ENCODE measurements around the gene SNX15.

The SNX15 gene

DNA sequence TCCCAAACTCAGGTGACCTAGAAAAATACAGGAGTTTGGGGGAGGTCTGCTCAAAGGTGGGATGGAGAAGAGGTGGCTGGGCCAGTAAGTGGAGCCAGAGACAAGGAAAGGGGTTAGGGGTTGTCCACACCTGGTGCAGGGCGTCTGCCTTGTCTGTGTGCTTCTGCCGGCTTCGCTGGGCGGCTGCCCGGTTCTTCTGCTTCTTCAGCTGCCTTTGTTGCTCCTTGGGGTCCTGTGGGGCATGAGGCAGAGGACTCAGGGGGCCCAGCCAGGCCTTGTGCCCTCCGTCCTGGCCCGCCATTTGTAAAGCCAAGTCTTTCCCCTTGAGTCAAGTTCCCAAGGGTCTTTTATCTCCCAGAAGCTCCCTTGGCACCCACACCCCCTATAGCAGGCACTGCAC is 32.9 kb upstream of the SNX15 start:
- no peak for DNase-seq (ENCODE audit: low read depth)
- TF ChIP-seq POLR2A (IDR thresholded peaks at IDR 0.05; ENCODE audit: extremely low read depth, insufficient read length) (no peak), MYC (IDR thresholded peaks at IDR 0.05; ENCODE audit: low read depth, low read length) (no peak)
- TF ChIP-seq, protein P1, sequence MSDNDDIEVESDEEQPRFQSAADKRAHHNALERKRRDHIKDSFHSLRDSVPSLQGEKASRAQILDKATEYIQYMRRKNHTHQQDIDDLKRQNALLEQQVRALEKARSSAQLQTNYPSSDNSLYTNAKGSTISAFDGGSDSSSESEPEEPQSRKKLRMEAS (IDR thresholded peaks at IDR 0.05; ENCODE audit: low read depth, low read length) = no peak
- TF ChIP-seq, protein P2, sequence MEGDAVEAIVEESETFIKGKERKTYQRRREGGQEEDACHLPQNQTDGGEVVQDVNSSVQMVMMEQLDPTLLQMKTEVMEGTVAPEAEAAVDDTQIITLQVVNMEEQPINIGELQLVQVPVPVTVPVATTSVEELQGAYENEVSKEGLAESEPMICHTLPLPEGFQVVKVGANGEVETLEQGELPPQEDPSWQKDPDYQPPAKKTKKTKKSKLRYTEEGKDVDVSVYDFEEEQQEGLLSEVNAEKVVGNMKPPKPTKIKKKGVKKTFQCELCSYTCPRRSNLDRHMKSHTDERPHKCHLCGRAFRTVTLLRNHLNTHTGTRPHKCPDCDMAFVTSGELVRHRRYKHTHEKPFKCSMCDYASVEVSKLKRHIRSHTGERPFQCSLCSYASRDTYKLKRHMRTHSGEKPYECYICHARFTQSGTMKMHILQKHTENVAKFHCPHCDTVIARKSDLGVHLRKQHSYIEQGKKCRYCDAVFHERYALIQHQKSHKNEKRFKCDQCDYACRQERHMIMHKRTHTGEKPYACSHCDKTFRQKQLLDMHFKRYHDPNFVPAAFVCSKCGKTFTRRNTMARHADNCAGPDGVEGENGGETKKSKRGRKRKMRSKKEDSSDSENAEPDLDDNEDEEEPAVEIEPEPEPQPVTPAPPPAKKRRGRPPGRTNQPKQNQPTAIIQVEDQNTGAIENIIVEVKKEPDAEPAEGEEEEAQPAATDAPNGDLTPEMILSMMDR (IDR thresholded peaks at IDR 0.05; ENCODE audit: low read depth, low read length) = no peak
- H3K4me3 ChIP-seq (ENCODE audit: low read depth, low read length) = no peak overlapping the region

DNA sequence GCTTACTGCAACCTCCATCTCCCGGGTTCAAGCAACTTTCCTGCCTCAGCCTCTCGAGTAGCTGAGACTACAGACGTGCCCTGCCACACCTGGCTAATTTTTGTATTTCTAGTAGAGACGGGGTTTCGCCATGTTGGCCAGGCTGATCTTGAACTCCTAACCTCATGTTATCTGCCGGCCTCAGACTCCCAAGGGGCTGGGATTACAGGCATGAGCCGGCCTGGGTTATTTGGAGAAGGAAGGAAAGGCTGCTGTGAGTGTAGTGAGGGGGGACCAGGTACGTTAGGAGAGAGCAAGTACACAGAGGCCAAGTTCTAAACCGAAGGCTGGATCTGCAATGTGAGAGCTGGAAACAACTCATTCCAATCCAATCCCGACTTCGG is 30.9 kb upstream of the SNX15 start:
- DNase-seq (ENCODE audit: low read depth) = no peak
- TF ChIP-seq POLR2A (IDR thresholded peaks at IDR 0.05; ENCODE audit: extremely low read depth, insufficient read length) = no peak
- no peak for TF ChIP-seq MYC (IDR thresholded peaks at IDR 0.05; ENCODE audit: low read depth, low read length)
- TF ChIP-seq, protein P2 (IDR thresholded peaks at IDR 0.05; ENCODE audit: low read depth, low read length) = no peak
- TF ChIP-seq, protein P1 (IDR thresholded peaks at IDR 0.05; ENCODE audit: low read depth, low read length) = no peak
- H3K4me3 ChIP-seq (ENCODE audit: low read depth, low read length) = no peak overlapping the region

DNA sequence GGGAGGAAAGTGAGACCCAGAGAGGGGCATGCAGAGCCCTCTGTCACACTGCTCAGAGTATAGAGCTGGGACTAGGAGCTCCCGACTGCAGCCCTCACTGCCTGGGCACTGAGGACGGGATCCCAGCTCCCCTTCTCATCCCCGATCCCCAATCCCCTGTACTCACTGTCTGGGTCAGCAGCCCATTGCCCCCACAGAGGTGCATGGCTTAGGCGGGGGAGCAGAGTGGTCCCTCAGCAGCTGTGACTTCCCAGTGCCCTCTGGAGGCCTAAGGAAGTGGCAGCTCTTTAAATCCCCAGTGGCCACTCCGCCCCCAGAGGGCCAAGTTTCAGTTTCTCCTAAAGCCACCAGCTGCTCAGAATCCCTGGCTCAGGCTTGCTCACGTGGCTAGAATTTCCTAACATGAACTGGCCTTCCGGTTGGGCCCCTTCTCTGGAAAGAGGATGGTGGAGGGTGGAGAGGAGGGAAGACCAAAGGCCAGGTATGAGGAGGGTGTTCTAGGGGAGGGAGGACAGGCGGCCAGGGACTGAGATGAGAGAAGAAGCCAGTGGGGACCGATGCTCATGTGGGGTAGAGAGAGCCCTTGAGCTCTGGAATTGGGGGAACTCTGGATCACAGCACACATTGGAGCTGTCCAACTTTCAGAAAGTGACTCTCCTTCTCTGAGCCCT is 30.4 kb upstream of the SNX15 start, which contains the start of gene BATF2:
TSS of gene BATF2 (minus strand) at position 262 of the 671 bp plus-strand sequence. CDS start at position 205, 57 bp downstream.
- TF ChIP-seq, protein P1 (IDR thresholded peaks at IDR 0.05; ENCODE audit: low read depth, low read length) = peak; percentile 80
- TF ChIP-seq MYC (IDR thresholded peaks at IDR 0.05; ENCODE audit: low read depth, low read length) (0 out of 2 replicates have a peak, but pooled peaks have one; percentile 39), POLR2A (IDR thresholded peaks at IDR 0.05; ENCODE audit: extremely low read depth, insufficient read length) (no peak)
- TF ChIP-seq, protein P2 (IDR thresholded peaks at IDR 0.05; ENCODE audit: low read depth, low read length) = peak; percentile 63
- no peak within 1 kb of the TSS for H3K4me3 ChIP-seq (ENCODE audit: low read depth, low read length)
- DNase-seq (ENCODE audit: low read depth) = peak; percentile 88

DNA sequence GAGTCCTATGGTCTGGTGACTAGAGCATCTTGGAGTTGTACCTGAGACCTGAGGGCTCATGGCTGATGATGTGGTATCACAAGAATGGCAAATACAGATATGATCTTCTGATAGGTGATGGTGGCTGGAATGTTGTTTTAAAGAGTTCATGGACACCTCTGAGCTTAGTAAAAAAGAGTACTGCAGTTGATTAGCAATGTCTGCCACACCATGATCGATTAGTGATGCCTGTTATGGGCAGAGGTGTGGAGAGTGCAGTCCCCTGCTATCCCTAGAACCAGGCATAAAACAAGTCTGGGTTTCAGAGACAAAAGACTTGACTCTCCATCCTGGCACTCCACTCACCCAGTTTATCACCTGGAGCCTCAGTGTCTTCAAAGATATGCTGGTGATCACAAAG is 29.1 kb upstream of the SNX15 start:
- H3K4me3 ChIP-seq (ENCODE audit: low read depth, low read length) = no peak overlapping the region
- no peak for DNase-seq (ENCODE audit: low read depth)
- TF ChIP-seq, protein P1 (IDR thresholded peaks at IDR 0.05; ENCODE audit: low read depth, low read length) = no peak
- TF ChIP-seq, protein P2 (IDR thresholded peaks at IDR 0.05; ENCODE audit: low read depth, low read length) = no peak
- TF ChIP-seq MYC (IDR thresholded peaks at IDR 0.05; ENCODE audit: low read depth, low read length) = no peak
- TF ChIP-seq POLR2A (IDR thresholded peaks at IDR 0.05; ENCODE audit: extremely low read depth, insufficient read length) = no peak

DNA sequence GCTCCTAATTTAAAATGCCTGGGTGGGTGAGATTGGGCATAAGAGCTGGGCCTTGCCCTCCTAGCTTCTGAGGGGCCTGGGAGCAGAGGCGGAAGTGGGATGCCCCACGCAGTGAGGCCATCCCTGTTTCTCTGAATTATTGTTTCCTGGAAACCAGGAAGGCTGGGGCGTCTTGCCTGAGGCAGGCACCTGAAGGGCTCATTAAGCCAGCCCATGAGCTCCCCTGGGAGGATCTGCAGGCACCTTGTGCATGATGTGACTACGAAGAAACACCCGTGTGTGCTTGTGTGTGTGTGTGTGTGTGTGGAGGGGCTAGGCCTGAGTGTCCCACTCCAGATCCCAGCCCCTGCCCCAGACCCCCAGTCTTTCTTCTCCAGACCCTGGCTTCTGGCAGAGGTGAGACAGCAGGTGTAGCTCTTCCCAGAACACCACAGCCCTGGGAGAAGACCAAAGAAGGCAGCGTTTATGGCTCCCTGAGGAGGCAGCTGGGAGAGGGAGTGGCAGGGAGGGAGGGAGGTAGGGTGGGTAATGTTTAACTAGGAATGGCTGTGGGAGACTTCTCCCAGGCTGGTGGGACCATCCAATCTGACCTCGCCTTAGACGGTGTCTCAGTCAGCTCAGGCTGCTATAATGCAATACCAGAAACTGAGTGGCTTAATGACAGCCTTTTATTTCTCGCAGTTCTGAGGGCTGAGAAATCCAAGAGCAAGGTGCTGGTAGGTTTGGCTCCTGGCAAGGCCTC is 28.4 kb upstream of the SNX15 start:
- DNase-seq (ENCODE audit: low read depth) = no peak
- H3K4me3 ChIP-seq (ENCODE audit: low read depth, low read length) = no peak overlapping the region
- TF ChIP-seq MYC (IDR thresholded peaks at IDR 0.05; ENCODE audit: low read depth, low read length) (no peak), POLR2A (IDR thresholded peaks at IDR 0.05; ENCODE audit: extremely low read depth, insufficient read length) (no peak)
- TF ChIP-seq, protein P2 (IDR thresholded peaks at IDR 0.05; ENCODE audit: low read depth, low read length) = no peak
- TF ChIP-seq, protein P1 (IDR thresholded peaks at IDR 0.05; ENCODE audit: low read depth, low read length) = no peak
